Sigmoid colon (tissue), 7 donors: ENCODE data around the gene ANXA2. TPM values are rescaled to one million over a fixed set of nuclear protein-coding genes. Genes with fewer than 3 reads are reported as not detected.

Experiments used
- DNase-seq: peaks from one replicate; pipeline ENCODE4 v3.0.0-alpha.2; 2019
- H3K27ac ChIP-seq, 4 donors: fragments of 200-600 bp; sonication (generic); one replicate each; pipeline ENCODE4 v1.5.1; 2016 to 2019; ENCODE audit warnings: mild to moderate bottlenecking in 1 of 4
- H3K27me3 ChIP-seq, 3 donors: fragments of 200-600 bp; sonication (generic); one replicate each; pipeline ENCODE4 v1.5.1; 2019; ENCODE audit warnings: mild to moderate bottlenecking in 1 of 3
- H3K36me3 ChIP-seq, 4 donors: fragments of 200-600 bp; sonication (generic); one replicate each; pipeline ENCODE4 v1.5.1; 2016 to 2019
- H3K4me1 ChIP-seq, 4 donors: fragments of 200-600 bp; sonication (generic); one replicate each; pipeline ENCODE4 v1.5.1; 2017 to 2019
- H3K4me3 ChIP-seq, 4 donors: fragments of 200-600 bp; sonication (generic); one replicate each; pipeline ENCODE4 v1.5.1; 2017 to 2019; ENCODE audit warnings: mild to moderate bottlenecking in 2 of 4, moderate library complexity in 1 of 4
- H3K9me3 ChIP-seq, 4 donors: fragments of 200-600 bp in 3 of 4; sonication (generic) in 3 of 4; one replicate each; pipeline versions ENCODE4 v1.5.1 to v1.6.1; 2013 to 2019
- CTCF ChIP-seq, 4 experiments: fragments of 450-650 bp in 3 of 4; fragments of 200-600 bp in 1 of 4; IDR thresholded peaks; one replicate each; pipeline ENCODE4 v1.5.1; 2016 to 2019; ENCODE audit warnings: antibody characterized with exemption in 4 of 4, mild to moderate bottlenecking in 3 of 4, moderate library complexity in 2 of 4
- EP300 ChIP-seq, 4 donors: sonication (generic); formaldehyde crosslinking; IDR thresholded peaks; one replicate each; pipeline ENCODE4 v1.6.1; 2017; ENCODE audit warnings: antibody characterized with exemption in 4 of 4
- POLR2A ChIP-seq, 2 donors: fragments of 450-650 bp; IDR thresholded peaks; one replicate each; pipeline ENCODE4 v1.6.1; 2016; ENCODE audit warnings: antibody characterized with exemption in 2 of 2, mild to moderate bottlenecking in 2 of 2, moderate library complexity in 2 of 2
- POLR2AphosphoS5 ChIP-seq, 4 donors: sonication (generic); formaldehyde crosslinking; IDR thresholded peaks; one replicate each; pipeline ENCODE4 v1.6.1; 2017; ENCODE audit warnings: antibody characterized with exemption in 4 of 4
- WGBS, 2 donors: extraction: QIAGEN DNeasy Blood & Tissue Kit; methylation state at CpG; one replicate each; pipeline ENCODE4 v1.1.7; 2013; 5-methylcytosine and 5-hydroxymethylcytosine counted together
- intact Hi-C: fragments of 100-400 bp; cut with DNase I; formaldehyde crosslinking; loops from one replicate; pipeline ENCODE4 v1.15.1; 2023
- polyA plus RNA-seq, 3 donors: library from polyadenylated mRNA; stranded (reverse); fragments of 200-250 nt; gene quantifications; one replicate each; pipeline ENCODE4 v1.2.3, GENCODE V29; 2013
- total RNA-seq, 4 donors: library from RNA; depleted of rRNA; stranded (reverse); fragments of >200 nt; gene quantifications; one replicate each; pipeline ENCODE4 v1.1.0, GENCODE V29; 2016
- donor health status: healthy with polysubstance abuse.
- donor health status: Bipolar disorder and iron deficiency.
- donor health status: healthy.

The ANXA2 gene
- total and polyA plus RNA-seq, 7 donors: 157 to 3,307 (median 366) TPM

GRCh38 chr15:60418096-60418495 lies 20.3 kb upstream of the ANXA2 start:
- H3K27ac ChIP-seq: no peak overlapping the region
- H3K4me1 ChIP-seq: peaks cover 0 to 12% (median 5%) of the 10 kb centered on the region in 4 donors
- 92 to 94% methylated on average over 3 of the region's 3 CpGs for WGBS, 2 donors
- no peaks in the 10 kb centered on the region for H3K27me3 ChIP-seq
- H3K36me3 ChIP-seq: peaks cover 0 to 13% (median 0%) of the 10 kb centered on the region in 4 donors
- TF ChIP-seq CTCF (IDR thresholded peaks at IDR 0.05) (no peak), POLR2A (IDR thresholded peaks at IDR 0.05) (no peak), EP300 (IDR thresholded peaks at IDR 0.05) (no peak), POLR2AphosphoS5 (IDR thresholded peaks at IDR 0.05) (no peak)
- no peaks in the 10 kb centered on the region for H3K9me3 ChIP-seq
- no peak overlapping the region for H3K4me3 ChIP-seq
- DNase-seq: no peak
- intact Hi-C loops: no loop called here

DNA sequence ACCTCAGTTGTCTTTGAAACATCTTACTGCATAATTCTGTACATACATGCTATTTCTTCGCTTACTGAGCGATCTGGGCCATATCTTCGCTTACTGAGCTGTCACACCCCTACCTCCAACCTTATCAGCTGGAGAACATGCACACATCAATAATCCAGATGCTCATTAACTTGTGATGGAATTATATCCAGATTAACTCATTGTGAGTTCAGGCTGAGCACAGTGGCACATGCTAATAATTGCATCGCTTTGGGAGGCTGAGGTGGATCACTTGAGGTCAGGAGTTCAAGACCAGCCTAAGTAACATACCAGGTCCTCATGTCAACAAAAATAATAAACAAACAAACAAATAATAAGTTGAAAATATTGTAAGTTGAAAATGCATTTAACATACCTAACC lies 19.3 kb upstream of the ANXA2 start:
- Histone ChIP-seq H3K27me3 (no peaks in the 10 kb centered on the region), H3K36me3 (peaks cover 0 to 3% (median 0%) of the 10 kb centered on the region in 4 donors), H3K9me3 (no peaks in the 10 kb centered on the region), H3K4me3 (no peak overlapping the region), H3K27ac (no peak overlapping the region), H3K4me1 (peaks cover 0 to 14% (median 5%) of the 10 kb centered on the region in 4 donors)
- DNase-seq: no peak
- 97% methylated on average over 4 of the region's 4 CpGs for WGBS, 2 donors
- intact Hi-C loops: no loop called here
- TF ChIP-seq POLR2A (IDR thresholded peaks at IDR 0.05): no peak
- TF ChIP-seq POLR2AphosphoS5 (IDR thresholded peaks at IDR 0.05): no peak
- TF ChIP-seq EP300 (IDR thresholded peaks at IDR 0.05): no peak
- TF ChIP-seq CTCF (IDR thresholded peaks at IDR 0.05): no peak

DNA sequence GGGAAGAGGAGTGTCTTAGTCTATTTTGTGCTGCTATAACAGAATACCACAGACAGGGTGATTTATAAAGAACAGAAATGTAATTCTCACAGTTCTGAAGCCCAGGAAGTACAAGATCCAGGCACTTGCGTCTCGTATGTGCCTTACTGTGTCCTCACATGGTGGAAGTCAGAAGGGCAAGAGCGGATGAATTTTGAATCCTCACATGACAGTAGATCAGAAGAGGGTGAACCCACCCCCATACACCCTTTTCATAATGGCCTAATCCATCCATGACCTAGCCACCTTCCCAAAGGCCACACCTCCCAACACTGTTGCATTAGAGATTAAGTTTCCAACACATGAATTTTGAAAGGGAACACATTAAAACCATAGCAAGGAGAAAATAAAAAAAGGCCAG lies 18.7 kb upstream of the ANXA2 start:
- no peaks in the 10 kb centered on the region for H3K27me3 ChIP-seq
- intact Hi-C loops: no loop called here
- no peaks in the 10 kb centered on the region for H3K36me3 ChIP-seq
- no peak for TF ChIP-seq POLR2A (IDR thresholded peaks at IDR 0.05)
- H3K4me1 ChIP-seq: peaks cover 0 to 14% (median 4%) of the 10 kb centered on the region in 4 donors
- no peaks in the 10 kb centered on the region for H3K9me3 ChIP-seq
- no peak for DNase-seq
- 97 to 98% methylated on average over 3 of the region's 3 CpGs for WGBS, 2 donors
- H3K4me3 ChIP-seq: no peak overlapping the region
- H3K27ac ChIP-seq: no peak overlapping the region

- no peak overlapping the region for H3K27ac ChIP-seq
- DNase-seq: no peak
- WGBS, 2 donors: 63 to 70% methylated on average over 10 of the region's 10 CpGs
Measured at GRCh38 chr15:60414016-60414682, 16.4 kb upstream of the ANXA2 start.

More at GRCh38 chr15:60414016-60414682, 16.4 kb upstream of the ANXA2 start:
- intact Hi-C loops: no loop called here
- Histone ChIP-seq H3K9me3 (no peaks in the 10 kb centered on the region), H3K4me1 (peaks cover 0 to 14% (median 2%) of the 10 kb centered on the region in 4 donors), H3K36me3 (no peaks in the 10 kb centered on the region), H3K4me3 (no peak overlapping the region), H3K27me3 (no peaks in the 10 kb centered on the region)
- TF ChIP-seq EP300 (IDR thresholded peaks at IDR 0.05): no peak
- TF ChIP-seq POLR2AphosphoS5 (IDR thresholded peaks at IDR 0.05): no peak
- no peak for TF ChIP-seq CTCF (IDR thresholded peaks at IDR 0.05)
- no peak for TF ChIP-seq POLR2A (IDR thresholded peaks at IDR 0.05)
